Gastroesophageal sphincter (tissue), 3 donors: Measurements from ENCODE around the gene NEDD4L.

Experiments
- EP300 ChIP-seq: sonication (generic); formaldehyde crosslinking; IDR thresholded peaks from one replicate; pipeline ENCODE4 v1.6.1; 2017; ENCODE audit warnings: antibody characterized with exemption, mild to moderate bottlenecking
- POLR2A ChIP-seq, 2 donors: fragments of 450-650 bp; IDR thresholded peaks; one replicate each; pipeline ENCODE4 v1.6.1; 2017; ENCODE audit warnings: antibody characterized with exemption in 2 of 2, mild to moderate bottlenecking in 2 of 2, moderate library complexity in 1 of 2
- POLR2AphosphoS5 ChIP-seq: sonication (generic); formaldehyde crosslinking; IDR thresholded peaks from one replicate; pipeline ENCODE4 v1.6.1; 2017; ENCODE audit warnings: antibody characterized with exemption
- TF ChIP-seq, protein P1 (sequence below), 4 experiments: fragments of 200-600 bp in 2 of 4; fragments of 450-650 bp in 2 of 4; sonication (generic) in 1 of 4; IDR thresholded peaks; one replicate each; pipeline ENCODE4 v1.5.1; 2017 to 2019; ENCODE audit warnings: antibody characterized with exemption in 4 of 4, mild to moderate bottlenecking in 2 of 4, moderate library complexity in 2 of 4

- no peak for TF ChIP-seq EP300
- TF ChIP-seq, protein P1, sequence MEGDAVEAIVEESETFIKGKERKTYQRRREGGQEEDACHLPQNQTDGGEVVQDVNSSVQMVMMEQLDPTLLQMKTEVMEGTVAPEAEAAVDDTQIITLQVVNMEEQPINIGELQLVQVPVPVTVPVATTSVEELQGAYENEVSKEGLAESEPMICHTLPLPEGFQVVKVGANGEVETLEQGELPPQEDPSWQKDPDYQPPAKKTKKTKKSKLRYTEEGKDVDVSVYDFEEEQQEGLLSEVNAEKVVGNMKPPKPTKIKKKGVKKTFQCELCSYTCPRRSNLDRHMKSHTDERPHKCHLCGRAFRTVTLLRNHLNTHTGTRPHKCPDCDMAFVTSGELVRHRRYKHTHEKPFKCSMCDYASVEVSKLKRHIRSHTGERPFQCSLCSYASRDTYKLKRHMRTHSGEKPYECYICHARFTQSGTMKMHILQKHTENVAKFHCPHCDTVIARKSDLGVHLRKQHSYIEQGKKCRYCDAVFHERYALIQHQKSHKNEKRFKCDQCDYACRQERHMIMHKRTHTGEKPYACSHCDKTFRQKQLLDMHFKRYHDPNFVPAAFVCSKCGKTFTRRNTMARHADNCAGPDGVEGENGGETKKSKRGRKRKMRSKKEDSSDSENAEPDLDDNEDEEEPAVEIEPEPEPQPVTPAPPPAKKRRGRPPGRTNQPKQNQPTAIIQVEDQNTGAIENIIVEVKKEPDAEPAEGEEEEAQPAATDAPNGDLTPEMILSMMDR (IDR thresholded peaks at IDR 0.05) = no peak
- no peak for TF ChIP-seq POLR2AphosphoS5
- no peak for TF ChIP-seq POLR2A (IDR thresholded peaks at IDR 0.05)
Measured at GRCh38 chr18:58067601-58068000, 23.6 kb downstream of the NEDD4L start.
